ENCODE measurements around the gene MRPL12.

- TF ChIP-seq CTCF (IDR thresholded peaks at IDR 0.05): no peak
- no peak for TF ChIP-seq POLR2A (IDR thresholded peaks at IDR 0.05)
These were observed 35.0 kb downstream of the MRPL12 start for GRCh38 chr17:81737947-81738800.

All from tibial nerve (tissue), 3 donors.